HG03135 (cell line): ENCODE measurements around the gene SKA3.
"Not testable (repeated sequence)": the region's sequence is repeated elsewhere in the genome, so short reads cannot be mapped to it uniquely, and the experiment has no call there.

Experiments used
- ATAC-seq: cut with Tn5 transposase; IDR thresholded peaks from one replicate; pipeline ENCODE4 v1.9.1; 2021; ENCODE audit warnings: mild to moderate bottlenecking, moderate library complexity; ENCODE audit not compliant: unreplicated experiment

The SKA3 gene

GRCh38 chr13:21176215-21176981 lies at the start of gene SKA3, which contains the start of gene MRPL57:
TSS of gene SKA3 (minus strand) at chr13:21176552. CDS start at chr13:21176477, 75 bp downstream.
TSS of gene MRPL57 (plus strand) at chr13:21176658. CDS start at chr13:21176917, 259 bp downstream.
- ATAC-seq, result peak; percentile 89

- ATAC-seq, result no peak
Measured at GRCh38 chr13:21225082-21225481, 48.7 kb upstream of the SKA3 start.

GRCh38 chr13:21221268-21221667 lies 44.9 kb upstream of the SKA3 start:
- no peak for ATAC-seq

GRCh38 chr13:21219716-21220115 lies 43.4 kb upstream of the SKA3 start:
- not testable (repeated sequence) for ATAC-seq

- peak; percentile 56 for ATAC-seq
Measured at GRCh38 chr13:21219036-21219381, 42.7 kb upstream of the SKA3 start.

- peak; percentile 95 for ATAC-seq
Measured at GRCh38 chr13:21218351-21219035, 42.1 kb upstream of the SKA3 start.

GRCh38 chr13:21216332-21216731 lies 40.0 kb upstream of the SKA3 start:
- no peak for ATAC-seq

GRCh38 chr13:21215419-21215818 lies 39.1 kb upstream of the SKA3 start:
- ATAC-seq, result not testable (repeated sequence)

GRCh38 chr13:21212138-21212775 lies 35.9 kb upstream of the SKA3 start:
- no peak for ATAC-seq

- ATAC-seq, result no peak
Measured at GRCh38 chr13:21208652-21209154, 32.4 kb upstream of the SKA3 start.

GRCh38 chr13:21202767-21203531 lies 26.6 kb upstream of the SKA3 start:
- ATAC-seq, result no peak

- not testable (repeated sequence) for ATAC-seq
Measured at GRCh38 chr13:21201456-21202190, 25.3 kb upstream of the SKA3 start.

GRCh38 chr13:21198391-21198790 lies 22.0 kb upstream of the SKA3 start:
- not testable (repeated sequence) for ATAC-seq

- ATAC-seq, result not testable (repeated sequence)
Measured at GRCh38 chr13:21197606-21198225, 21.4 kb upstream of the SKA3 start.

- ATAC-seq, result not testable (repeated sequence)
Measured at GRCh38 chr13:21194756-21195155, 18.4 kb upstream of the SKA3 start.

- not testable (repeated sequence) for ATAC-seq
Measured at GRCh38 chr13:21186410-21186809, 10.1 kb upstream of the SKA3 start.

- no peak for ATAC-seq
Measured at GRCh38 chr13:21181671-21182070, 5.3 kb upstream of the SKA3 start.

GRCh38 chr13:21176982-21177284 lies 581 bp upstream of the SKA3 start:
- ATAC-seq, result peak; percentile 30

GRCh38 chr13:21175656-21176214 lies 617 bp downstream of the SKA3 start:
- ATAC-seq, result no peak
